RWPE2 (cell line): ENCODE data around the gene PROM1.

ENCODE experiments used
- ATAC-seq: fragments of 200-7000 bp; cut with Tn5 transposase; 3 replicates; pipeline ENCODE4 v1.9.1; 2021; ENCODE audit warnings: low read depth
- DNase-seq: peaks from one replicate; pipeline ENCODE4 v3.0.0-alpha.2; 2020; ENCODE audit warnings: low spot score
- H3K27ac ChIP-seq: fragments of 450-650 bp; 2 replicates; pipeline ENCODE4 v1.5.1; 2017; ENCODE audit warnings: mild to moderate bottlenecking; ENCODE audit not compliant: poor library complexity, severe bottlenecking
- H3K27me3 ChIP-seq: fragments of 250-450 bp; sonication (Bioruptor Pico); 2 replicates; pipeline ENCODE4 v1.5.1; 2021; ENCODE audit warnings: mild to moderate bottlenecking, moderate library complexity; ENCODE audit not compliant: insufficient read depth, poor library complexity, severe bottlenecking
- H3K36me3 ChIP-seq: fragments of 250-450 bp; sonication (Bioruptor Pico); 2 replicates; pipeline ENCODE4 v1.5.1; 2020; ENCODE audit warnings: low read depth, mild to moderate bottlenecking, moderate library complexity
- H3K4me1 ChIP-seq: fragments of 250-450 bp; sonication (Bioruptor Pico); 2 replicates; pipeline ENCODE4 v1.5.1; 2021; ENCODE audit warnings: mild to moderate bottlenecking, moderate library complexity; ENCODE audit not compliant: insufficient read depth, poor library complexity, severe bottlenecking
- H3K4me3 ChIP-seq: fragments of 250-450 bp; sonication (Bioruptor Pico); 2 replicates; pipeline ENCODE4 v1.5.1; 2021; ENCODE audit warnings: mild to moderate bottlenecking, moderate library complexity; ENCODE audit not compliant: severe bottlenecking
- H3K9me3 ChIP-seq: fragments of 250-450 bp; sonication (Bioruptor Pico); 2 replicates; pipeline ENCODE4 v1.5.1; 2021; ENCODE audit warnings: mild to moderate bottlenecking, moderate library complexity; ENCODE audit not compliant: severe bottlenecking
- CTCF ChIP-seq: fragments of 450-650 bp; IDR thresholded peaks from one replicate; pipeline ENCODE4 v1.5.1; 2017; ENCODE audit warnings: mild to moderate bottlenecking, moderate library complexity; ENCODE audit not compliant: poor library complexity, severe bottlenecking

PROM1 gene

GRCh38 chr4:15951781-15952180 lies 132.0 kb downstream of the PROM1 start:
- Histone ChIP-seq H3K36me3 (no peaks in the 10 kb centered on the region), H3K4me3 (no peak overlapping the region), H3K4me1 (peaks cover 8% of the 10 kb centered on the region), H3K9me3 (no peaks in the 10 kb centered on the region), H3K27ac (no peak overlapping the region), H3K27me3 (no peaks in the 10 kb centered on the region)
- DNase-seq = no peak
- no peak for TF ChIP-seq CTCF
- ATAC-seq = no peak

- ATAC-seq = no peak
- TF ChIP-seq CTCF = no peak
- Histone ChIP-seq H3K9me3 (no peaks in the 10 kb centered on the region), H3K27ac (no peak overlapping the region), H3K36me3 (no peaks in the 10 kb centered on the region), H3K4me1 (peaks cover 8% of the 10 kb centered on the region), H3K4me3 (no peak overlapping the region), H3K27me3 (no peaks in the 10 kb centered on the region)
- no peak for DNase-seq
Observed at GRCh38 chr4:15948826-15949225, 135.0 kb downstream of the PROM1 start.

GRCh38 chr4:15947684-15948083 lies 136.1 kb downstream of the PROM1 start:
- ATAC-seq (peak; percentile 71), DNase-seq (no peak)
- no peak for TF ChIP-seq CTCF
- Histone ChIP-seq H3K4me1 (peaks cover 8% of the 10 kb centered on the region), H3K4me3 (no peak overlapping the region), H3K27ac (peak overlapping the region; percentile 7), H3K27me3 (no peaks in the 10 kb centered on the region), H3K36me3 (no peaks in the 10 kb centered on the region), H3K9me3 (no peaks in the 10 kb centered on the region)

- Histone ChIP-seq H3K27me3 (no peaks in the 10 kb centered on the region), H3K4me1 (peaks cover 8% of the 10 kb centered on the region), H3K9me3 (no peaks in the 10 kb centered on the region), H3K27ac (no peak overlapping the region), H3K36me3 (no peaks in the 10 kb centered on the region), H3K4me3 (no peak overlapping the region)
- no peak for TF ChIP-seq CTCF
- ATAC-seq = no peak
- no peak for DNase-seq
Observed at GRCh38 chr4:15945516-15945915, 138.3 kb downstream of the PROM1 start.

GRCh38 chr4:15944895-15945294 lies 138.9 kb downstream of the PROM1 start:
- no peak overlapping the region for H3K27ac ChIP-seq
- H3K9me3 ChIP-seq = no peaks in the 10 kb centered on the region
- H3K4me3 ChIP-seq = no peak overlapping the region
- H3K27me3 ChIP-seq = no peaks in the 10 kb centered on the region
- no peak for DNase-seq
- no peak for TF ChIP-seq CTCF
- ATAC-seq = no peak
- H3K4me1 ChIP-seq = peaks cover 8% of the 10 kb centered on the region
- H3K36me3 ChIP-seq = no peaks in the 10 kb centered on the region
